HCT116 (cell line): ENCODE measurements around the gene FLVCR2. TPM values are rescaled to one million over a fixed set of nuclear protein-coding genes. Genes with fewer than 3 reads are reported as not detected.

Source experiments
- ATAC-seq: fragments of 200-7000 bp; cut with Tn5 transposase; 2 replicates; pipeline ENCODE4 v1.9.1; 2020; ENCODE audit warnings: mild to moderate bottlenecking, moderate library complexity
- BruUV-seq: library from RNA; stranded (reverse); fragments of 400-500 nt; replicated peaks from 2 replicates; lab custom pipeline; 2021; lab: Mats Ljungman, UMichigan
- CTCF ChIA-PET: fragments of 300-600 bp; sonication (Branson Sonifier 250); formaldehyde crosslinking; loops from one replicate; lab custom pipeline; 2021; ENCODE audit warnings: antibody characterized with exemption; lab: Charles Lee
- POLR2A ChIA-PET: fragments of 300-600, 350-600 bp; sonication (Branson Sonifier 250); formaldehyde crosslinking; loops from one replicate; lab custom pipeline; 2021; ENCODE audit warnings: antibody characterized with exemption; lab: Charles Lee
- RAD21 ChIA-PET, 2 experiments: fragments of 300-600 bp; sonication (Branson Sonifier 250); formaldehyde crosslinking; loops; one replicate each; lab custom pipeline; 2023; ENCODE audit warnings: low total read pairs in 2 of 2; ENCODE audit not compliant: uncharacterized antibody in 2 of 2, unreplicated experiment in 2 of 2, low non-redundant PET in 1 of 2; lab: Charles Lee
- DNase-seq: peaks from one replicate; pipeline ENCODE4 v3.0.0-alpha.2; 2010; ENCODE audit warnings: low read depth, low spot score
- H2AFZ ChIP-seq: fragments of 200-600 bp; shearing (Covaris generic), sonication (generic); 2 replicates; pipeline ENCODE4 v1.6.1; 2017; ENCODE audit warnings: low read depth, mixed run types, mixed read lengths, antibody characterized with exemption, low read length; ENCODE audit not compliant: poor library complexity, severe bottlenecking
- H3K27ac ChIP-seq: 2 replicates; pipeline ENCODE4 v1.5.1; 2012; ENCODE audit warnings: low read depth, low read length
- H3K27me3 ChIP-seq: fragments of 200-600 bp; sonication (generic); 2 replicates; pipeline ENCODE4 v1.6.1; 2016; ENCODE audit warnings: mixed run types, low read length, mixed read lengths; ENCODE audit not compliant: insufficient read depth
- H3K36me3 ChIP-seq, 2 experiments: fragments of 200-500 bp in 1 of 2; fragments of 200-600 bp in 1 of 2; sonication (Bioruptor generic) in 1 of 2; sonication (generic) in 1 of 2; 2 replicates each; pipeline versions ENCODE4 v1.5.1 to v1.6.1; 2014 to 2016; ENCODE audit warnings: low read length in 2 of 2, inconsistent platforms in 1 of 2, mixed read lengths in 1 of 2, mixed run types in 1 of 2; ENCODE audit not compliant: insufficient read depth in 2 of 2, control insufficient read depth in 1 of 2
- H3K4me1 ChIP-seq, 2 experiments: fragments of 200-600 bp in 1 of 2; sonication (generic) in 1 of 2; 2 replicates each; pipeline versions ENCODE4 v1.5.1 to v1.6.1; 2012 to 2017; ENCODE audit warnings: low read length in 2 of 2, inconsistent platforms in 1 of 2, mild to moderate bottlenecking in 1 of 2, mixed read lengths in 1 of 2, mixed run types in 1 of 2, moderate library complexity in 1 of 2; ENCODE audit not compliant: insufficient read depth in 2 of 2, control insufficient read depth in 1 of 2
- H3K4me2 ChIP-seq: fragments of 200-600 bp; sonication (generic); 2 replicates; pipeline ENCODE4 v1.6.1; 2017; ENCODE audit warnings: mixed run types, low read length, mixed read lengths
- H3K4me3 ChIP-seq, 2 experiments: fragments of 200-600 bp in 1 of 2; sonication (generic) in 1 of 2; replicated peaks in 1 of 2; 2 replicates each; pipeline ENCODE4 v1.5.1; 2011 to 2016; ENCODE audit warnings: low read length in 2 of 2, control low read depth in 1 of 2, low read depth in 1 of 2, mild to moderate bottlenecking in 1 of 2, mixed read lengths in 1 of 2, mixed run types in 1 of 2
- H3K79me2 ChIP-seq: fragments of 200-600 bp; sonication (generic); 2 replicates; pipeline ENCODE4 v1.6.1; 2017; ENCODE audit warnings: mild to moderate bottlenecking, mixed run types, low read length, moderate library complexity, mixed read lengths; ENCODE audit not compliant: insufficient read depth
- H3K9ac ChIP-seq: fragments of 200-600 bp; sonication (generic); 2 replicates; pipeline ENCODE4 v1.6.1; 2016; ENCODE audit warnings: low read length, mixed read lengths
- H3K9me2 ChIP-seq: fragments of 200-600 bp; sonication (generic), shearing (Covaris generic); 2 replicates; pipeline ENCODE4 v1.6.1; 2017; ENCODE audit warnings: mixed run types, mild to moderate bottlenecking, moderate library complexity; ENCODE audit not compliant: insufficient read depth
- H3K9me3 ChIP-seq, 2 experiments: fragments of 200-500 bp in 1 of 2; fragments of 200-600 bp in 1 of 2; sonication (Bioruptor generic) in 1 of 2; sonication (generic) in 1 of 2; 2 replicates each; pipeline ENCODE4 v1.6.1; 2014 to 2017; ENCODE audit warnings: low read length in 2 of 2, mixed read lengths in 2 of 2, inconsistent platforms in 1 of 2, low read depth in 1 of 2, mild to moderate bottlenecking in 1 of 2, mixed run types in 1 of 2, moderate library complexity in 1 of 2; ENCODE audit not compliant: control insufficient read depth in 1 of 2, insufficient read depth in 1 of 2
- H4K20me1 ChIP-seq: fragments of 200-600 bp; sonication (generic), shearing (Covaris generic); 2 replicates; pipeline ENCODE4 v1.6.1; 2017; ENCODE audit warnings: mixed run types, mild to moderate bottlenecking, moderate library complexity; ENCODE audit not compliant: insufficient read depth
- ATF3 ChIP-seq: IDR thresholded peaks from 2 replicates; pipeline ENCODE4 v1.6.1; 2012
- CBX3 ChIP-seq: IDR thresholded peaks from 2 replicates; pipeline ENCODE4 v1.6.1; 2012; ENCODE audit warnings: low read depth
- CEBPB ChIP-seq: IDR thresholded peaks from 2 replicates; pipeline ENCODE4 v1.6.1; 2012; ENCODE audit warnings: low read depth
- CTCF ChIP-seq, 3 experiments: fragments of 200-600 bp in 1 of 3; sonication (generic) in 1 of 3; IDR thresholded peaks in 2 of 3; conservative IDR thresholded peaks in 1 of 3; 2 replicates each; pipeline ENCODE4 v1.5.1; 2012 to 2017; ENCODE audit warnings: low read depth in 2 of 3, low read length in 2 of 3, antibody characterized with exemption in 1 of 3, borderline replicate concordance in 1 of 3, control low read depth in 1 of 3, mild to moderate bottlenecking in 1 of 3, mixed read lengths in 1 of 3, mixed run types in 1 of 3, moderate library complexity in 1 of 3; ENCODE audit not compliant: insufficient read depth in 1 of 3
- ELF1 ChIP-seq: IDR thresholded peaks from 2 replicates; pipeline ENCODE4 v1.6.1; 2012; ENCODE audit warnings: low read depth, borderline replicate concordance
- EZH2 ChIP-seq: fragments of 200-600 bp; sonication (generic); IDR thresholded peaks from 2 replicates; pipeline ENCODE4 v1.6.1; 2017; ENCODE audit warnings: antibody characterized with exemption, mixed run types
- EZH2phosphoT487 ChIP-seq: fragments of 200-600 bp; IDR thresholded peaks from 2 replicates; pipeline ENCODE4 v1.6.1; 2018; ENCODE audit warnings: antibody characterized with exemption, borderline replicate concordance
- FOSL1 ChIP-seq: IDR thresholded peaks from 2 replicates; pipeline ENCODE4 v1.6.1; 2012; ENCODE audit warnings: low read depth
- MAX ChIP-seq: IDR thresholded peaks from 2 replicates; pipeline ENCODE4 v1.6.1; 2012
- REST ChIP-seq: IDR thresholded peaks from 2 replicates; pipeline ENCODE4 v1.6.1; 2012; ENCODE audit warnings: low read depth
- SP1 ChIP-seq: IDR thresholded peaks from 2 replicates; pipeline ENCODE4 v1.6.1; 2012; ENCODE audit warnings: low read depth
- TCF7L2 ChIP-seq: IDR thresholded peaks from 2 replicates; pipeline ENCODE4 v1.7.0; 2011; ENCODE audit warnings: borderline replicate concordance, inconsistent platforms; ENCODE audit not compliant: insufficient read depth, insufficient read length; ENCODE audit errors: extremely low read depth
- ZBTB33 ChIP-seq: IDR thresholded peaks from 2 replicates; pipeline ENCODE4 v1.6.1; 2011; ENCODE audit warnings: mild to moderate bottlenecking, low read length, moderate library complexity; ENCODE audit not compliant: insufficient replicate concordance; ENCODE audit errors: extremely low read depth
- ZFX ChIP-seq: fragments of 450-650 bp; IDR thresholded peaks from 2 replicates; pipeline ENCODE4 v1.6.1; 2017
- intact Hi-C: fragments of 100-400 bp; cut with micrococcal nuclease; formaldehyde crosslinking; loops from 2 replicates; pipeline ENCODE4 v1.10.0; 2022
- total RNA-seq: library from RNA; stranded (reverse); gene quantifications from one replicate; pipeline ENCODE4 v1.2.1, GENCODE V29; 2021; ENCODE audit not compliant: unreplicated experiment

FLVCR2 gene
- total RNA-seq, 1 experiment from 2014 or later, result 0.84 TPM

- TF ChIP-seq ZBTB33 (no peak), CBX3 (no peak), ZFX (no peak), ELF1 (no peak), TCF7L2 (no peak), ATF3 (no peak)
Measured at GRCh38 chr14:75531256-75531655, 47.2 kb upstream of the FLVCR2 start (continued).

GRCh38 chr14:75531660-75532317 lies 46.6 kb upstream of the FLVCR2 start:
- Histone ChIP-seq H3K4me1 (no peaks in the 10 kb centered on the region), H3K79me2 (no peaks in the 10 kb centered on the region), H3K9me2 (no peaks in the 10 kb centered on the region), H3K27me3 (no peaks in the 10 kb centered on the region), H3K4me2 (no peak overlapping the region), H3K4me3 (no peak overlapping the region), H3K9ac (no peak overlapping the region), H3K9me3 (no peaks in the 10 kb centered on the region), H3K36me3 (no peaks in the 10 kb centered on the region), H3K27ac (no peak overlapping the region), H4K20me1 (no peaks in the 10 kb centered on the region), H2AFZ (no peak overlapping the region)
- ChIA-PET POLR2A (no interaction called here), RAD21 (no interaction called here), CTCF (no interaction called here)
- DNase-seq (no peak), ATAC-seq (no peak)
- intact Hi-C loops, result no loop called here
- BruUV-seq, result no TSS peak
- TF ChIP-seq EZH2phosphoT487 (no peak), REST (no peak), EZH2 (no peak), ATF3 (no peak), MAX (no peak), SP1 (no peak), CEBPB (no peak), ELF1 (no peak), TCF7L2 (no peak), FOSL1 (no peak), CTCF (IDR thresholded peaks at IDR 0.05 in 2 of 3, conservative IDR thresholded peaks at IDR 0.05 in 1 of 3; ENCODE audit: borderline replicate concordance in 1 of 3, insufficient read depth in 1 of 3, low read depth in 2 of 3, low read length in 2 of 3) (no peak)
